ENCODE data around the gene UPP2.

DNA sequence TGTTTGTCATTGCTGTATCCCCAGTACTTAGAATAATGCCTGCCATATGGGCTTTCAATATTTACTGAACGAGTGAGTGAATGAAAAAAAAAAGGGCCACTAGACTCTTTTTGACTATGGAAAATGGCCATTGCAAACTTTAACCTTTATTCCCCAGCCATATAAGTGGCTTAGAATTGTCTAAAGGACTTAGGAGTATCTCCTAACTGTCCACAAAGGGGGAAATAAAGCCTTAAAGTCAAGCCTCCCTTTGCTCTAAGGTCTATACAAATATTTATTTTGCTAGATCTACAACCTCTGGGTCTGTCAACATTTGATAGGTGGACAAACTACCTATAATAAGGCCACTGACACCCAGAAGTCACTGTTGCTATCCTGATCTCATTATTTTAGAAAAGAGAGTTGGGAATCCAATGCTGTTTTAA is 25.7 kb downstream of the UPP2 start:
- TF ChIP-seq CTCF (IDR thresholded peaks at IDR 0.05; ENCODE audit: low read depth, low read length) (no peak), EZH2phosphoT487 (IDR thresholded peaks at IDR 0.05; ENCODE audit: low read depth) (no peak)

All from OCI-LY3 (cell line).